Lower leg skin (tissue), 4 donors: Measurements from ENCODE around the gene EXOC7. TPM values are rescaled to one million over a fixed set of nuclear protein-coding genes. Genes with fewer than 3 reads are reported as not detected.

Source experiments
- DNase-seq, 2 donors: peaks; one replicate each; pipeline ENCODE4 v3.0.0-alpha.2; 2019; ENCODE audit warnings: low spot score in 2 of 2
- H3K4me3 ChIP-seq: fragments of 200-600 bp; sonication (generic); 2 replicates; pipeline ENCODE4 v1.5.1; 2017; ENCODE audit warnings: mild to moderate bottlenecking, low read depth; ENCODE audit not compliant: poor library complexity, severe bottlenecking
- POLR2A ChIP-seq, 2 donors: fragments of 450-650 bp; IDR thresholded peaks; one replicate each; pipeline ENCODE4 v1.6.1; 2016 to 2017; ENCODE audit warnings: antibody characterized with exemption in 2 of 2, mild to moderate bottlenecking in 1 of 2, moderate library complexity in 1 of 2
- WGBS, 2 donors: methylation state at CpG; one replicate each; pipeline ENCODE4 v1.1.5; 2018; 5-methylcytosine and 5-hydroxymethylcytosine counted together
- intact Hi-C: fragments of 100-400 bp; cut with DNase I; formaldehyde crosslinking; loops from one replicate; pipeline ENCODE4 v1.15.0; 2023; ENCODE audit warnings: low total_unique reads
- total RNA-seq, 4 donors: library from RNA; depleted of rRNA; stranded (reverse); fragments of >200 nt; gene quantifications; one replicate each; pipeline ENCODE4 v1.1.0, GENCODE V29; 2016
- TF ChIP-seq, protein P1 (sequence below), 3 donors: fragments of 450-650 bp; IDR thresholded peaks; one replicate each; pipeline ENCODE4 v1.5.1; 2016; ENCODE audit warnings: antibody characterized with exemption in 3 of 3, mild to moderate bottlenecking in 3 of 3, moderate library complexity in 2 of 3

Gene EXOC7
- total RNA-seq, 4 donors from 2014 or later, result 52.5 to 78.4 (median 72.3) TPM

DNA sequence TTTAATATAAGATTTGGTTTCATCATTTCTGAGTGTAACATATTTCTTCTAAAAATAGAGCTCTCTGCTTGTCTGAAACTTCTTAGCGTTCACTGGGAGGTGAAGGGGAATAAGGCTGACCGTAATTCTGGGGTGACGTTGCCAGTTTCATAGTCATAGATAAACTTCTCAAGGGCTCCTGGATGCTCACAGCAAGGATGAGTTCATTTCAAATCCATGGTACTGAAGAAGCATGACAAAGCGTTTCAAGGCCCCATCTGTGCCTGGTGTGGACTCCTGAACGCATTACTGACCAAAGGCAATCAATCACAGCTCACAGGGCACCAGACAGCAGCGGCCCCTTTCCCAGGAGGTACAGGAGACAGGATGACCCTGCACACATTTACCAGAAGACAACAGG, 64.5 kb downstream of the EXOC7 start:
- no peak overlapping the region for H3K4me3 ChIP-seq
- intact Hi-C loops, result no loop called here
- WGBS, 2 donors, result 72 to 87% methylated on average over 6 of the region's 6 CpGs
- TF ChIP-seq, protein P1, sequence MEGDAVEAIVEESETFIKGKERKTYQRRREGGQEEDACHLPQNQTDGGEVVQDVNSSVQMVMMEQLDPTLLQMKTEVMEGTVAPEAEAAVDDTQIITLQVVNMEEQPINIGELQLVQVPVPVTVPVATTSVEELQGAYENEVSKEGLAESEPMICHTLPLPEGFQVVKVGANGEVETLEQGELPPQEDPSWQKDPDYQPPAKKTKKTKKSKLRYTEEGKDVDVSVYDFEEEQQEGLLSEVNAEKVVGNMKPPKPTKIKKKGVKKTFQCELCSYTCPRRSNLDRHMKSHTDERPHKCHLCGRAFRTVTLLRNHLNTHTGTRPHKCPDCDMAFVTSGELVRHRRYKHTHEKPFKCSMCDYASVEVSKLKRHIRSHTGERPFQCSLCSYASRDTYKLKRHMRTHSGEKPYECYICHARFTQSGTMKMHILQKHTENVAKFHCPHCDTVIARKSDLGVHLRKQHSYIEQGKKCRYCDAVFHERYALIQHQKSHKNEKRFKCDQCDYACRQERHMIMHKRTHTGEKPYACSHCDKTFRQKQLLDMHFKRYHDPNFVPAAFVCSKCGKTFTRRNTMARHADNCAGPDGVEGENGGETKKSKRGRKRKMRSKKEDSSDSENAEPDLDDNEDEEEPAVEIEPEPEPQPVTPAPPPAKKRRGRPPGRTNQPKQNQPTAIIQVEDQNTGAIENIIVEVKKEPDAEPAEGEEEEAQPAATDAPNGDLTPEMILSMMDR (IDR thresholded peaks at IDR 0.05), result no peak
- no peak for TF ChIP-seq POLR2A (IDR thresholded peaks at IDR 0.05)
- no peak for DNase-seq

DNA sequence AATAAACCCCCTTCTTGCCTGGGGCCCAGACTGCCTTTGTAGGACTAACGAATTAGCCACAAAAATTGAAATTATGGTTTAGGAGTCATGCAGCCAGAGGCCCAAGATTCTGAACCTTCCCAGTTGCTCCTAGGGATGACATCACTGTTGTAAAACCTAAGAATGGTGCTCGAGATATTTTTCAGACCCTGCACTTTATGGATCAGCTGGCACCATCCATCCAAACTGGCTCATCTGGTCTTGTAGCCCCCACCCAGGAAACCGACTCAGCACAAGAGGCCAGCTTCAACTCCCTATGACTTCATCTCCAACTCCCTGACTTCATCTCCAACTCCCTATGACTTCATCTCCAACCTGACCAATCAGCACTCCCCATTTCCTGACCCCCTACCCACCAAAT, 65.5 kb downstream of the EXOC7 start:
- intact Hi-C loops, result no loop called here
- no peak overlapping the region for H3K4me3 ChIP-seq
- no peak for DNase-seq
- 65 to 76% methylated on average over 3 of the region's 3 CpGs for WGBS, 2 donors
- TF ChIP-seq POLR2A (IDR thresholded peaks at IDR 0.05), result no peak
- TF ChIP-seq, protein P1 (IDR thresholded peaks at IDR 0.05), result no peak

DNA sequence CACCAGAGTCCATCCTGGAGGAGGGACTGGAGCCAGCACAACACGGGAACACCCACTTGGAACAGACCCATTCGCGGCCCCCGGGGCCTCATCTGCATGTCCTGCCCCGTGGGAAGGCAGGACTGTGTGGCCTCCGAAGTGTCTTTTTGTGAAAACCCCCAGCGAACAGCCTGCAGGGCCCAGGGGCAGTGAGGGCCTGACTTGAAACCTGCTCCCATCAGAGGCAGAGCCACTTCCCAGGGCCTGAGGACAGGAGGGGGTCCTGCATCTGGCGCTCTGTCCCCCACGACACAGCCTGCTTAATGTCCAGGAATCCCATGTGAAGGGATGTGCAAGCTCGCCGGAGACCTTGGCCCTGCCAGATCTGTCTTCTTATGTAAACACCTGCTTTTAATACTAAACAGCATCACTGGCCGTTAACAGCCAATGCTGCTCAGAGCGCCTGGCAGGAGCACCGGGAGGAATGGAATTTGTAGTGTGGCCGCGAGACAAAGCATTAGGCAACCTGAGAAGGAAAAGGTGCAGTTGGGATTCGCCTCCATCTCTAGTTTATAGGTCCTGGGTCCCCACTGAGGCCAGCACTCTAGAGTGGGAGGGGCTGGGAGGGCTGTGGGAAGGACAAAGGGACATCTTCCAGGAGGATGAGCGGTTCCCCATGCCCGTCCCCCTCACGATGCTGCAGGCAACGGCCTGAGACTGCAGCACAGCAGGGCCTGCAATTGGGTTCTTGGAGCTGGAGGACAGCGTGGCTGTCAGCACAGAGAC, 66.9 kb downstream of the EXOC7 start:
- intact Hi-C loops, result no loop called here

DNA sequence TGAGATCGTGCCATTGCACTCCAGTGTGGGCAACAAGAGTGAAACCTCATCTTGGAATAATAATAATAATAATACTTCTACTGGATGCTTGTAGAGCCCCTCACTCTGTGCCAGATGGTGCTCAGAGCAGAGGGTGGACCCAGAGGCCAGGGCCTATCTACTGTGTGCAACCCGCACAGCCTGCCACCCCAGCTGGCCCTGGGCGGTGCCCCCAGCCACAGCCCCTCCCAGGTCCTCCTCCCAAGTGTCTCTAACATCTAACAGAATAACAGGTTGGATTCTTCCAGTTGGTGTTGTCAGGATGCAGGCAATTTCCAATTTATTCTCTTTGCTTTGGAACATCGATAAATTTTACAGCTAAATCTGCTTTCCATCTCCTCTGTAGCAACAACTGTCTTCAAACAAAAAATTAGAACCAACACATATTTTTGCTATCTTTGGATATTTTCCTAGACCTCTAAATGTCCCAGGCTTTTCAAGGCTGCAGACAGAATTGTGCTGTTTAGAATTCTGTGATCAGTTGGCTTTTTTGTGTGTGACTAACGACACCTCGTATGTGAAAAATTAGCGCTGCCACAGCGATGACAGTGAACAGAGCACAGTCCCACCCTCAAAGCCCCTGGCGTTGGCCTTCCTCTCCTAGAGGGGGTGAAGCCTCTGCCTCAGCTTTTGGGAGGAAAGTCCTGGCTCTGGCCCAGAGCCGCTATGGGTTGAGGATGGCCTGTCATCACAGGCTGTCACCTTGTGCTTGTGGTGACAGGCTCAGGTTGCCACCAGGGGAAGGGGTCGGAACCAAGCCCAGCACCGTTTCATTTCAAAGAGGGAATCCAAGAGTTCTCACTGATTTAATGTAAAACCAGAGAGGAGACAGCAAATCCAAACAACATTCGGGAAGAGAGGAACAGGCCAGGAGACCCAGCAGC, 68.9 kb downstream of the EXOC7 start:
- TF ChIP-seq, protein P1 (IDR thresholded peaks at IDR 0.05), result no peak
- no peak for TF ChIP-seq POLR2A (IDR thresholded peaks at IDR 0.05)
- DNase-seq, result no peak
- intact Hi-C loops, result no loop called here
- 73 to 81% methylated on average over 13 of the region's 13 CpGs for WGBS, 2 donors
- H3K4me3 ChIP-seq, result no peak overlapping the region

More for the DNA sequence above, 66.9 kb downstream of the EXOC7 start:
- H3K4me3 ChIP-seq, result no peak overlapping the region
- no peak for DNase-seq
- no peak for TF ChIP-seq POLR2A (IDR thresholded peaks at IDR 0.05)
- TF ChIP-seq, protein P1 (IDR thresholded peaks at IDR 0.05), result no peak
- WGBS, 2 donors, result 48 to 49% methylated on average over 22 of the region's 22 CpGs

DNA sequence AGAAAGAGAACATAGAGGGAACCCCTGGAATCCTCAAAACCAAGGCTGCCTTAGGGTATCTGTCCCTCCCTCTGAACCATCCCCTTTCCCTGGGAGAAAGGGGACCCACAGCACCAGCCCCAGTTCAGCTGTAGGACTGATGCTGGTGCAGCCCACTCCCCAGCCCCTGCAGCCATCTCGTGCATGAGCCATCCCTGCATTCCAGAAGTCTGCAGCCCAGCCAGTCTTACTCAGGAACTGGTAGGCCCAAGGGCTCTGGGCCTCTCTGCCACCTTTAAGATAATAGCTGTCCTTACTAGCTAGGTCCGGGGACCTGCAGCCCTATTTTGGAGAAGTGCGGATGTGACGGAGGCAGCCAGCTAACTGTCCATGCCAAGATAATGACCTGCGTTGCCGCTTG, 70.4 kb downstream of the EXOC7 start:
- no peak for TF ChIP-seq POLR2A (IDR thresholded peaks at IDR 0.05)
- TF ChIP-seq, protein P1 (IDR thresholded peaks at IDR 0.05), result no peak
- intact Hi-C loops, result no loop called here
- DNase-seq, result no peak
- 97% methylated on average over 6 of the region's 6 CpGs for WGBS, 2 donors
- no peak overlapping the region for H3K4me3 ChIP-seq
